GM12892 (cell line): Measurements from ENCODE around the gene EXD3.

ENCODE experiments used
- DNase-seq: peaks from one replicate; pipeline ENCODE4 v3.0.0; 2011; ENCODE audit not compliant: insufficient read length
- FAIRE-seq: peaks from 2 replicates; lab custom pipeline; 2011; peaks lifted over from hg19 to GRCh38; lab: Jason Lieb, UNC
- POLR2A ChIP-seq: IDR thresholded peaks from 2 replicates; pipeline ENCODE4 v1.6.1; 2011; ENCODE audit warnings: low read depth, low read length, control low read depth
- POLR2AphosphoS5 ChIP-seq: IDR thresholded peaks from 2 replicates; pipeline ENCODE4 v1.6.1; 2011; ENCODE audit warnings: low read depth, low read length, control low read depth
- TAF1 ChIP-seq: IDR thresholded peaks from 2 replicates; pipeline ENCODE4 v1.6.1; 2011; ENCODE audit warnings: low read depth, mild to moderate bottlenecking, control low read depth, low read length, borderline replicate concordance

Gene EXD3

DNA sequence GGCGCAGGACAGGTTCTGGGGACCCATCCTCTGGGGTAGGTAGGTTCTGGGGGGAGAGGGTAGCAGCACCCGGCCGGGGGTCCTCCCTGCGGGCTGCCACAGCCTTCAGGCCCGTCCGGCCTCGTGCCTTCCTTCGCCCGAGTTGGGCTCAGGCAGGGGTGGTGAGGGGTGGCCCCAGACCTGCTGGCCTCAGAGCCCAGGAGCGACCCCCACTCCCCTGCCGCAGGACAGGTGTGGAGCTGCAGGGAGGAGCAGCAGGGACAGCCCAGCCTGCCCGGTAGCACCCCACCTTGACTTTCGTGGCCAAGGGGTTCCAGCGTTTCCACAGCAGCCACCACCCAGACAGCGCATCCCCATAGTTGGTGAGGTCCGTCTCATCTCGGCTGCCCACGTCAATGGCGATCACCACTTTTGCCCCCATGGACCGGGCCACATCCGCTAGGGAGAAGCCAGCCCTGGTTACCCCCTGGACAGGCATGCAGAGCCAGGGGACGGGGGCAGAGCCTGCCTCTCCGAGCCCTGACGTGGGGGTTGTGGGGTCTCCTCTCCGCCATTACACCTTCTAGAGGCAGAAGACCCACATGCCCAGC, 39.5 kb upstream of the EXD3 start:
- TF ChIP-seq POLR2A (no peak), POLR2AphosphoS5 (no peak), TAF1 (no peak)
- DNase-seq = no peak
- FAIRE-seq = no peak

DNA sequence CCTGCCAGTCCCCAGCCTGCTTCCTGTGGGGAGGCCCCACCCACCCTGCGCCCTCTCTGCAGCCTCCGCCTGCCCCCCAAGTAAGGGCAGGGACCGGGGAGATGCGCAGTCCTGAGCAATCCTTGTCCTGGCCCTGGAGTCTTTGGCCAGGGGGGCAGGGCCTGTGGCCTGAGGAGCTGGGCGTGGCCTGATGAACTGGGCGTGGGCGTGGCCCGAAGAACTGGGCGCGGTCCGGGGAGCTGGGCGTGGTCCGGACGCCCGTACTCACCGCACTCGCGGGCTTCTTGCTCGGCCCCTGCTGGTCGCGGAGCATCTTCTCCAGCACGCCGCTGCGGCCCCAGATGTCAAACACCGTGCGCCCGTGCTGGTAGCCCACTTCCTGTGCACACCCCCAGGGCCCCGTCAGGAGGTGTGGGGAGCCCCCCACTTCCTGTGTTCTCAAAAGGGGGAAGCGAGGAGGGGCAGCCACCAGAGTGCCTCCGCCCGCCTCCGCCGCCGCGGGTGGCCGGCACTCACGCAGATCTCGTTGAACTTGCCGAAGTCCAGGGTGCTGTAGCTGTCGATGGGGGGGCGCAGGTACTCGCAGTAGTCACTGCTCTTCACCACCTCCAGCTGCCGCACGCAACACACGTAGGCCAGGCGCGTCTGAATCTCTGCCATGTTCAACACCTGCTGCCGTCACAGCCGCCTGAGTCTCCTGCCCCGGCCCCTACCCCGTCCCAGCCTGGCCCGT, 38.9 kb upstream of the EXD3 start:
- TF ChIP-seq TAF1 (no peak), POLR2A (peak; percentile 47; the same call in 1 of the 2 replicates), POLR2AphosphoS5 (no peak)
- FAIRE-seq (peak; percentile 46), DNase-seq (peak; percentile 79)

DNA sequence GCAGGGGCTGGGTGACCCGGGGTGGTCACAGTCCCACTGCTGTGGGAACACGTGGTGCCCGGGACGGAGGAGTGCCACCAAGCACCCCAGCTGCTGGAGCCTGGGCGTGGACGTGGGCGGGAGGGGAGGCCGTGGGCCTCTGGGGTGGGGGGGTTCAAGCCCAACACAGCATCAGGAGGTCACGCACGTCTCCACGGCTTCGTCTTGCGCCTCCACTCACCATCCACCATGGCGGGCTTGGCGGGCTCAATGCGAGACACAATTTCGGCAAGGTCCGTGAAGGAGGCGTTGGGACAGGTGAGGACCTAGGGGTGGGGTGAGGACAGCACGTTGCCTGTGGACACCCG, 38.3 kb upstream of the EXD3 start:
- TF ChIP-seq POLR2AphosphoS5 (no peak), TAF1 (no peak), POLR2A (no peak)
- DNase-seq (no peak), FAIRE-seq (no peak)

DNA sequence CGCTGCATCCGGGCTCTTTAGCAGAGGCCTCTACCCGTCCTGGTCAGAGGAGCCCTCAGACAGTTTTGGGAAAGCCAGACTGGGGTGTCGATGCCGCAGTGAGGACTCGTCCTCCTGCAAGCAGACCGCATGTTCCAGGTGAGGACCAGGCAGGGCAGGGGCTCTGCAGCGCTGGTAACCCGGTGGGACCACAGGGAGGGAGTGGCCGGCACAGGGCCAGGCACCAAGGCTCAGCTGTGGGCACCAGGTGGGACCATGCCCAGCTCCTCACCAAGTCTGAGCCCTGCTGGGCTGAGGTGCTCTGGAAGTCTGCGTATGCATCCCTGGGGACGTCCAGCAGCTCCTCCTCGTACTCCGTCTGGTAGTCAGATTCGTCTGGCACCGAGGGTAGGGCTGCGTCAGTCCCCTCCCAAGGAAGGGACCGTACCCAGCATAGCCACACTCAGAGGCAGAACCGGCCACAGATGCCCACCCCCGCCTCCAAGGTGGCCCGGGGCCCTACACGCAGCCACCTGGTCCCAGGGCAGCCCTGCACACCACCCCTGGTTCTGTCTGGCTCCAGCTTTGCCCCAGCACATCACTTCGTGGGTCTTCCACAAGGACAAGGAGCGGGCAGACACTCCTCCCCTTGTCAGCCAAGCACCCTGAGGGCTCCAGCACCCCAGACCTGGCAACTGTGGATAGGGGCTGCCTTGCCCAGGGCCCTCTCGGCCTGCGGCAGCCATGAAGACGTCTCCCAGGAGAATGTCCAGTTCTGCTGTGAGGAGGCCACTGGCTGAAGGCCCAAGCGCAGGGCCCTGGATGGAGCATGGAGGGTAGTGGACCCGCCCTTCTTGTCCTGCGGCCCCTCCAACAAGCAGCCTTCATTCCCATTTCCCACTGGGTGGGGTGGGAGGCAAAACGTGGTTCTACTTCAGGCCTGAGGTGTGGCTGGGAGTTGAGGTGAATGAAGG, 37.7 kb upstream of the EXD3 start:
- TF ChIP-seq POLR2A = no peak
- no peak for TF ChIP-seq POLR2AphosphoS5
- TF ChIP-seq TAF1 = no peak
- no peak for FAIRE-seq
- DNase-seq = no peak

DNA sequence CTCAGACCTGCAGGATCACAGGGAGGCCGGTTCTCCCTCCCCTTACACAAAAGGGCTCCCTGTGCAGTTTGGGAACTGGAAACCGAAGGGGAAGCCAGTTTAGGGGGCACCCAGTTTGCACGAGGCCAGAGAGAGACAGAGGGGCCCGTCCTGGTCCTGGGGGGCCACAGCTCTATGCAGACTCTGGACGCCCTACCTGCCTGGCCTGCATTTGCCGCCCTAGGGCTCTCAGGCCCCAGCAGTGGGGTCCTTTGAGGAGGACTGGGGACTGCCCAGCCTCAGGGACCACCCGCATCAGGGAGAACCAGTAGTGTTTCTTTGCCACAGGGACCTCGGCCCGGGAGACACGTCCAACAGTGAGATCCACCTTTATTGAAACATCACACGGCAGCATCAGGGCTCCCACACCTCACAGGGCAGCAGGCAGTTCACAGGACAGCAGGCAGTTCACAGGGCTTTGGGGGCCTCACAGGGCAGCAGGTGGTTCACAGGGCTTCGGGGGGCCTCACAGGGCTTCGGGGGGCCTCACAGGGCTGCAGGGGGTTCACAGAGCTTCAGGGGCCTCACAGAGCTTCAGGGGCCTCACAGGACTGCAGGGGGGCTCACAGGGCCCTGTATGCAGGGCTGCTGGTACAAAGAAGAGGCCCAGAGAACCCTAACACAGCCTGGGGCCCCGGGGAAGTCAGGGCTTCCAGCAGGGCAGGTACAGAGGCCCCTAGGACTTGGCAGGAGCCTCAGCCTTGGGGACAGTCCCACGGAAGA, 36.8 kb upstream of the EXD3 start:
- DNase-seq (no peak), FAIRE-seq (no peak)
- TF ChIP-seq TAF1 (no peak), POLR2A (no peak), POLR2AphosphoS5 (no peak)

DNA sequence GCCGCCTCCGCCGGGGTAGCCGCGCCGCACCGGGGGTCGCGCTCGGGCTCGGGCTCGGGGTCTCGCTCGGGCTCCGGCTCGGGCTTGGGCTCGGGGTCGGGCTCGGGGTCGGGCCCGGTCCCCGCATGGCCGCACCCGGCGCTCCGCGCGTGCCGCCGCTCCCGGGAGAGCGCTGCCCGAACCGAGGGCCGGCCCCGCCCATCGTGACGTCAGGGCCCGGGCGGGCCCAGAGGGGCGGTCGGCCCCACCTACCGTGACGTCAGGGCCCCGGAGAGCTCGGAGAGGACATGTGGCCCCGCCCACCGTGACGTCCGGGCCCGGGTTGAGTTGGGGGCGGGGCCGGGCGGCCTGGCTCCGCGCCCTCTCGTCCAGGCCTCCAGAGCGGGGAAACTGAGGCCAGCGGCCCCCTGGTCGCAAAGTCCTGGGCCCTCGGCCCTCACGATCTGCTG, 36.2 kb upstream of the EXD3 start, which contains the start of gene NSMF:
TSS of gene NSMF (minus strand) at position 183 of the 449 bp plus-strand sequence. CDS start 232 bp downstream, outside the sequence.
- TF ChIP-seq POLR2AphosphoS5 = no peak
- TF ChIP-seq POLR2A = peak; percentile 56; the same call in 1 of the 2 replicates
- DNase-seq (peak; percentile 100), FAIRE-seq (peak; percentile 98)

DNA sequence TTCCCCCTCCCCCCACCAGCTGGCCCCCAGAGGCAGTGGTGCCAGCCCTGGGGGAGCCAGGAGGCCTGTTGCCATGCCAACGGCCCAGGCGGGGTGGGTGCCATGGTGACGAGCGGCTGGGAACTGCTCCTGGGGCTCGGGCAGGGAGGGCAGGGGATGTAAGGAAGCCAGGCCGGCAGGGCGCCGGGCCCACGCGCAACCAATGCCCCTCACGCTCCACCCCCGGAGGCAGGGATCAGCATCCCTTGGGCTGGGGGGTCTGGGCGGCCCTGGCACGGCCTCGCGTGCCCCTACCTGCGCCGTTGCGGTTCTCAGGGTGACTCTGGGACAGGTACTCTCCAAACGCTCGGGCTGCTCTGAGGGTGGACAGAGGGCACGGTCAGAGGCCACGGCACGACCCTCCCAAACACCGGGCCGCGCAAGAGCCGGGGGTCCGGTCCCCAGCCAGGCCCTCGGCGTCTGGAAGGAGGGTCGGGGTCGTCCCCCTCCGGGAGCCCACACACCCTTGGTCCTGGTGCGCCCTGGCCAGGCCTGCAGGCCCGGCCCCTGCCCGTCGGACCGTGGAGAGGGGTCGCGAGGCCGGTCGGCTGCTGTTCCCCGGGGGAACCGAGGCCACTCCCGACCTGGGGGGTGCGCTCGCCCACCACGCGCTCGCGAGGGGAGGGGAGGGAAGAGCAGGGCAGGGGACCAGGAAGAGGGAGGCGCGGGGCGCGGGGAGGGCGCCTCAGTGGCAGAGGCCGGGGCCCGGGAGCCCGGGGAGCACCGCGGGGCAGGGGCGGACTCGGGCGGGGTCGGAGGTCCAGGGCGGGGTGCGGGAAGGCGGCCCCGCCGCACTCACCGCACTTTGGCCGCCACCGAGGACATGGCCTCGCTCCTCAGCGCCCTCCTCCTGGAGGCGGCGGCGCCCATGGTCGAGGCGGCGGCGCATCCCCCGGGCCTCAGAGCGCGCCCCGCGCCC, 35.5 kb upstream of the EXD3 start:
- TF ChIP-seq POLR2A (no peak), POLR2AphosphoS5 (no peak)
- FAIRE-seq = no peak
- no peak for DNase-seq

DNA sequence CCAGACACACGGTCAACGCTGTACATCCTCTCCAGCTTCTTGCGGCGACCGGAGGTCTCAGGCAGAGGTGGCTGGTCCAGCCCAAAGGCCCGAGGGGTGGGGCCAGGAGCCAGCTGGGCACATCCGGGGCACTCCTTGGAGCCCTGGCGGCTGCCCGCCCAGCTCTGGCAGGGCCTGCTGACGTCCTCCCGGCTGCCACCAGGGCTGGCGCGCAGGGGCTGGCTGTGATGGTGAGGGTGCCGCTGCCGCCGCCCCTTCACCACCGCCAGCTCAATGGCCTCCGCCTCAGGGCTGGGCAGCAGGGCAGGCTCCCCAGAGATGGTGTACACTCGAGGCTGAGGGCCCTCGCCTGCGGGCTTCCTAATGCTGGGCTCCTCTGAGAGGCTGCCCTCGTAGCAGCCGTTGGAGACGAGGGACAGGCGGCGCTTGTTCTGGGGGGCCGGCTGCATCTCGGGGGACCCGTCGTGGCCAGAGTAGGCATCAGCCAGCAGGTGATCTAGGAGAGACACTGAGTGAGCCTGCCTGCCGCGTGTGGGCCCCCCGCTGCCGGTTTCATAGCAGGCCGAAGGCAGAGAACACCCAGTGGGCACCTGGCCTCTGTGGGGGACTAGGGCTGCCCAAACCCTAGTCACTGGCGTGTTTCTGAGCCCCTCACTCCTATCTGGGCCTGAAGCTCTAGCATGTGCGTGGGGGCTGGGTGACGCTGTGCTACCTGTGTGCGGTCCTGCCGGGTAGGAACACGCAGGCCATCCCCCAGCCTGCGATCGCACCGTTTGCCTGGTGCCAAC, 34.6 kb upstream of the EXD3 start:
- FAIRE-seq (no peak), DNase-seq (no peak)
- no peak for TF ChIP-seq TAF1
- no peak for TF ChIP-seq POLR2A
- no peak for TF ChIP-seq POLR2AphosphoS5

DNA sequence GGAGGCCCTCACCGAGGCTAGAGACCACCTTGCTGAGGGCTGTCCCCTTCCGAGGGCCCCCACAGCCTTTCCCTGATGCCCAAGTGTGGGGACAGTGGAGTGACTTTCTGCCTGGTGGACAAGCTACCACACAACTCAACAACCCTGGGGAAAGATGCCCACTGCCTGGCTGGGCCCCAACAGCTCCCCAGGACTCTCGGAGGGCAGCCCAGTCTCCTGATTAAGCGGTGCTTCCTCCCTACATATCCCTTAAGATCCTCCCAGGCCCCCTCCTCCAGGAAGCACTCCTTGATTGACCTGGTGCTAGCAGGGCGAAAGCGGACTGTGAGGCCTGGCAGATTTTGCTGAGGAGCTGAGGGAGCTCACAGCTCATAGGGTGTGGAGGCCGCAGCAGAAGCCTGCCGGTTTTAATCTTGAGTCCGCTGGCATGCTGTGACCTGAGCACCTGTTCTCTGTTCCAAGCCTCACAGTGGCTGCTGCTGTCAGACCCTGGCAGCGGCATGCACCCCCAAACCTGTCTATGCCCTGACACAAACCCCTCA, 34.0 kb upstream of the EXD3 start:
- TF ChIP-seq TAF1 (no peak), POLR2AphosphoS5 (no peak), POLR2A (no peak)
- FAIRE-seq (no peak), DNase-seq (no peak)
